GM18507 (cell line): ENCODE data around the gene KCNC1.

Experiments
- DNase-seq: peaks from one replicate; pipeline ENCODE4 v3.0.0; 2011; ENCODE audit warnings: low read depth; ENCODE audit not compliant: insufficient read length; ENCODE audit errors: extremely low spot score
- FAIRE-seq: peaks from 2 replicates; lab custom pipeline; 2011; peaks lifted over from hg19 to GRCh38; lab: Jason Lieb, UNC

KCNC1 gene

GRCh38 chr11:17781626-17782025 is 47.0 kb downstream of the KCNC1 start:
- DNase-seq (no peak), FAIRE-seq (no peak)

- FAIRE-seq = no peak
- DNase-seq = no peak
These were observed 47.6 kb downstream of the KCNC1 start for GRCh38 chr11:17782145-17782544.

- DNase-seq (no peak), FAIRE-seq (no peak)
These were observed 48.2 kb downstream of the KCNC1 start for GRCh38 chr11:17782603-17783337.

GRCh38 chr11:17783878-17784277 is 49.3 kb downstream of the KCNC1 start:
- no peak for DNase-seq
- no peak for FAIRE-seq

GRCh38 chr11:17786824-17787525 is 52.4 kb downstream of the KCNC1 start:
- DNase-seq = no peak
- no peak for FAIRE-seq

GRCh38 chr11:17788084-17788483 is 53.5 kb downstream of the KCNC1 start:
- DNase-seq = no peak
- FAIRE-seq = no peak

- FAIRE-seq (no peak), DNase-seq (no peak)
These were observed 55.9 kb downstream of the KCNC1 start for GRCh38 chr11:17790453-17790852.

- DNase-seq = no peak
- FAIRE-seq = no peak
These were observed 56.6 kb downstream of the KCNC1 start for GRCh38 chr11:17791144-17791543.

GRCh38 chr11:17792161-17792560 is 57.6 kb downstream of the KCNC1 start:
- DNase-seq (no peak), FAIRE-seq (no peak)

- FAIRE-seq (no peak), DNase-seq (no peak)
These were observed 59.1 kb downstream of the KCNC1 start for GRCh38 chr11:17793642-17794170.

GRCh38 chr11:17794981-17795380 is 60.4 kb downstream of the KCNC1 start:
- FAIRE-seq = no peak
- no peak for DNase-seq

GRCh38 chr11:17796154-17796553 is 61.6 kb downstream of the KCNC1 start:
- DNase-seq = no peak

GRCh38 chr11:17798253-17798652 is 63.7 kb downstream of the KCNC1 start:
- DNase-seq (no peak), FAIRE-seq (no peak)

More at GRCh38 chr11:17796154-17796553, 61.6 kb downstream of the KCNC1 start:
- no peak for FAIRE-seq

- DNase-seq (no peak), FAIRE-seq (no peak)
These were observed 64.1 kb downstream of the KCNC1 start for GRCh38 chr11:17798716-17799115.

- no peak for FAIRE-seq
- DNase-seq = no peak
These were observed 64.6 kb downstream of the KCNC1 start for GRCh38 chr11:17799147-17799546.

GRCh38 chr11:17801166-17801565 is 66.6 kb downstream of the KCNC1 start:
- no peak for FAIRE-seq
- no peak for DNase-seq

- FAIRE-seq (no peak), DNase-seq (no peak)
These were observed 67.9 kb downstream of the KCNC1 start for GRCh38 chr11:17802491-17802890.

- FAIRE-seq = no peak
- no peak for DNase-seq
These were observed 69.3 kb downstream of the KCNC1 start for GRCh38 chr11:17803754-17804334.

- FAIRE-seq = no peak
- no peak for DNase-seq
These were observed 70.5 kb downstream of the KCNC1 start for GRCh38 chr11:17805043-17805442.

GRCh38 chr11:17805873-17806272 is 71.3 kb downstream of the KCNC1 start:
- no peak for FAIRE-seq
- DNase-seq = no peak

GRCh38 chr11:17807034-17807433 is 72.5 kb downstream of the KCNC1 start:
- DNase-seq = no peak
- FAIRE-seq = no peak
